PC-9 (cell line): ENCODE measurements around the gene CAB39L.

Experiments
- CTCF ChIP-seq: fragments of 200-600 bp; sonication (generic); conservative IDR thresholded peaks from 2 replicates; pipeline ENCODE4 v1.6.1; 2017; ENCODE audit warnings: mixed run types, antibody characterized with exemption, mild to moderate bottlenecking, moderate library complexity
- EZH2 ChIP-seq: fragments of 200-600 bp; sonication (generic); IDR thresholded peaks from 2 replicates; pipeline ENCODE4 v1.8.0; 2017; ENCODE audit warnings: antibody characterized with exemption, low read depth

- TF ChIP-seq CTCF: no peak
- no peak for TF ChIP-seq EZH2
Measured at GRCh38 chr13:49322702-49323101, 121.2 kb downstream of the CAB39L start.
